ENCODE data around the gene C19orf47. TPM values are rescaled to one million over a fixed set of nuclear protein-coding genes. Genes with fewer than 3 reads are reported as not detected.
A peak's percentile ranks its signal among the peaks of the same experiment; 100 is the strongest.

C19orf47 gene
- total RNA-seq, 2 experiments from 2014 or later: 18.3 to 20.8 TPM

GRCh38 chr19:40281381-40282208 is 66.6 kb downstream of the C19orf47 start:
- POLR2A ChIA-PET: no interaction called here
- CTCF ChIA-PET: interaction anchor here (2.0 kb wide), 1 partner anchor 353 kb away, joined by 7 read pairs; no protein-coding TSS in a partner anchor
- Mint-ChIP-seq H3K27ac (no peak overlapping the region), H3K9me3 (no peaks in the 10 kb centered on the region), H3K4me1 (ENCODE audit: low read depth) (peaks cover 70% of the 10 kb centered on the region), H3K4me3 (no peak overlapping the region), H3K36me3 (no peaks in the 10 kb centered on the region), H3K27me3 (no peaks in the 10 kb centered on the region)
- intact Hi-C loops (cut with micrococcal nuclease): loop anchor here (10.0 kb wide), 2 partner anchors 137 to 287 kb away; partner anchors contain the start of gene ZNF546
- no peak for DNase-seq

- Mint-ChIP-seq H3K27me3 (no peaks in the 10 kb centered on the region), H3K27ac (peak overlapping the region; percentile 40), H3K4me3 (no peak overlapping the region), H3K4me1 (ENCODE audit: low read depth) (peaks cover 68% of the 10 kb centered on the region), H3K36me3 (no peaks in the 10 kb centered on the region), H3K9me3 (no peaks in the 10 kb centered on the region)
- ChIA-PET CTCF (interaction anchor here (0.7 kb wide), 1 partner anchor 141 kb away, joined by 3 read pairs; no protein-coding TSS in a partner anchor), POLR2A (no interaction called here)
- DNase-seq: no peak
- intact Hi-C loops (cut with micrococcal nuclease): loop anchor here (10.0 kb wide), 2 partner anchors 136 to 286 kb away; partner anchors contain the start of gene ZNF546
Measured at GRCh38 chr19:40280608-40281221, 67.5 kb downstream of the C19orf47 start.

DNA sequence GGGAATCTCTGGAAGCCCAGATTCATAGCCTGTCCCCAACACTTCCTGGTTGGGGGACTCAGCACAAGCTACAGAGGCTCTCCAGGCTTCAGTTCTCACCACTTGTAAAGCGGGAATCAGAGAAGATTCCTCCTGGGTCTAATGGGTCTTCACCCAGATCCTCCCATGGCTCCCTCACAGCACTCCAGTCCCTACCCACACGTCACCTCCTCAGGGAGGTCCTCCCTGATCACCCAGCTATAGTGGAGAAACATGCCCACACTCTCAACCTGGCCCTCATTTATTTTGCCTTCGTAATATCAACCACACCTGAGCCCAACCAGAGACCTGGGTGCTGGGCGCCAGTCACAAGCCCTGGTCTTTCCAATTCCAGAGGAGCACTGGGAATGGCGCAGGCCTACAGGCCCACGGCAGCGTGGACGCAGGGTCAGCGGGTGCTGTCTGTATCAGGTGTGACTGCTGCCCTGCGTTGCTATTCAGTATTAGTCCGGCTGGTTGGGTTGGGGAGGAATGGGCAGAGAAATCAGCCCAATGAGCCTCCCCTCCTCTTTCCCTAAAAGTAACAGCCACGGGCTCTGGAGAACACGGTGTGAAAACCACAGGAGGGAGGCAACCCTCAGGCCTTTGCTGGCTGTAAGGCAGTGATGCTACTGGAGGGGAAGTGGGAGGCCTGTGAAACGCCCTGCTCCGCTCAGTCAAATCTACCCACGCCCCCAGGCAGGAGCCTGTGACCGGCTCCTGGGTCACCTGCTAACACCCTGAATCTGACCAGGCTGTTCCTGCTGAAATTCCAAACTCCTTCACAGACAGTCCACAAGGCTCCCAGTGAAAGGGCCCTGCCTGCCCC is 68.2 kb downstream of the C19orf47 start:
- Mint-ChIP-seq H3K4me1 (ENCODE audit: low read depth) (peaks cover 71% of the 10 kb centered on the region), H3K36me3 (no peaks in the 10 kb centered on the region), H3K9me3 (no peaks in the 10 kb centered on the region), H3K27me3 (no peaks in the 10 kb centered on the region), H3K27ac (peak overlapping the region; percentile 40), H3K4me3 (no peak overlapping the region)
- intact Hi-C loops (cut with micrococcal nuclease): loop anchor here (10.0 kb wide), 2 partner anchors 135 to 285 kb away; partner anchors contain the start of gene ZNF546
- no peak for DNase-seq
- ChIA-PET POLR2A (no interaction called here), CTCF (no interaction called here)

- Mint-ChIP-seq H3K4me1 (ENCODE audit: low read depth) (peaks cover 75% of the 10 kb centered on the region), H3K9me3 (no peaks in the 10 kb centered on the region), H3K27ac (no peak overlapping the region), H3K27me3 (no peaks in the 10 kb centered on the region), H3K4me3 (no peak overlapping the region), H3K36me3 (no peaks in the 10 kb centered on the region)
- ChIA-PET CTCF (no interaction called here), POLR2A (no interaction called here)
- DNase-seq: no peak
- intact Hi-C loops (cut with micrococcal nuclease): no loop called here
Measured at GRCh38 chr19:40279120-40279551, 69.1 kb downstream of the C19orf47 start.

DNA sequence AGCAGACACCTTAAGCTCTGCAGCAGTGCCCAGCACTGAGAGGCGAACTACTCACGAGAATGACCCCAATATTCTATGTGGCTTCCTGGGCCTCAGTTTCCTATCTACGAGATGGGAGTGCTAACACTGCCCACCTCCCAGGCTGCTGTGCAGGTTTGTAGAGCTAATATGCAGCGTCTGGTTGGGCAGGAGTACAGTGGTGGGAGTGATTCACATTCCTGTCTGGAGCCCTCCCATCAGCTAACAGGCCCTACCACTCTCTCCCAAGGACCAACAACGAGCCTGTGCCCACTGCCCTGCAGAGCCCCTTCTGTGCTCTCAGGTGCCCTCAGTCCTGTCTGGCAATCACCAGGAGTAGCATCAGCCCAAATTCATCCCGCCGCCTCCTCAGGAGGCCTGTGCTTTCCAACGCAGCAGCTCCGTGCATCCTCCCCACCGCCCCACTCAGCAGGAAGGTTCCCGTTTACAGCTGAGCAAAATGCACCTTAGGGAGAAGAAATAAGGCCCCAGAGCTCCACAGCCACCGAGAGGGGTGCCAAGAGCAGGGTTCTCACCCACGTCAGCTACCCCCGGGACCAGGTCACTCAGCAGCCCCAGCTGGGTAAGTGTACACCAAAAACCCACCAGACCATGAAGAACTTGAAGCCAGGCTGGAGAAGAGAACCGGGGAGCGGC is 69.7 kb downstream of the C19orf47 start:
- H3K9me3 Mint-ChIP-seq: no peaks in the 10 kb centered on the region
- DNase-seq: no peak
- H3K27me3 Mint-ChIP-seq: no peaks in the 10 kb centered on the region
- CTCF ChIA-PET: no interaction called here
- H3K27ac Mint-ChIP-seq: no peak overlapping the region
- POLR2A ChIA-PET: no interaction called here
- H3K36me3 Mint-ChIP-seq: no peaks in the 10 kb centered on the region
- H3K4me1 Mint-ChIP-seq (ENCODE audit: low read depth): peaks cover 75% of the 10 kb centered on the region
- intact Hi-C loops (cut with micrococcal nuclease): no loop called here
- no peak overlapping the region for H3K4me3 Mint-ChIP-seq

DNA sequence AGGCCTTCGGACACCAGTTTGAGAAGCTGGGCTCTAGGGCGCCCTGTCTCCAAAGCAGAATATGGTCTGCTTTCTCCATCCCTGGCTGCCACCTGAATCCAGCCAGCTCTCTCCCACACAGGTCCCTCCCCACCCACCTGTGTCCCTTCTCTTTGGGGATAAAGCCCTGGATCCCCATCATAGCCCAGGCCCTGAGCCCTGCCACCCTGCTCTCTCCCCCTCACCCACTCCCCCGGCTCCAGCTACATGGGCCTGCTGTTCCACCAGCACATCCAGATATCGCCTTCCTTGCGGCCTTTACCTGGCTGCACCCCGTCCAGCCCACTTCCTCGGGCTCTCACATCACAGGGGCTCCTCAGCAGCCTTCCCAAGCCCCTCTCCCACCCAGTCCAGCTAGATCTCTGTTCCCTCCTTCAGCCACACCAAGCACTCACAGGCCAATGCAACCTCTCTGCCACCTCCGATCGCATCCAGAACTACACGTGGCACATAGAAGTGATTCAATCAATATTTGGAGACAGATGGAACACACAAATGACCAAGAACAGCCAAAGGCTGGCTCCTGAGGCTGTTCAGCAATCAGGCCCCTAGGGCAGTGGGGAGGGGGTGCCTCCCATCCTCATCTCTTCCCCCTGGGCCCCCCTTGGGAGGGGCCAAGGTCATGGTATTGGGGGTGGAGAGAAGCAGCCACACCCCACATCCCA is 70.7 kb downstream of the C19orf47 start:
- Mint-ChIP-seq H3K36me3 (no peaks in the 10 kb centered on the region), H3K27me3 (no peaks in the 10 kb centered on the region), H3K27ac (peak overlapping the region; percentile 4), H3K4me1 (ENCODE audit: low read depth) (peaks cover 69% of the 10 kb centered on the region), H3K4me3 (no peak overlapping the region), H3K9me3 (no peaks in the 10 kb centered on the region)
- CTCF ChIA-PET: no interaction called here
- intact Hi-C loops (cut with micrococcal nuclease): no loop called here
- POLR2A ChIA-PET: no interaction called here
- DNase-seq: no peak

DNA sequence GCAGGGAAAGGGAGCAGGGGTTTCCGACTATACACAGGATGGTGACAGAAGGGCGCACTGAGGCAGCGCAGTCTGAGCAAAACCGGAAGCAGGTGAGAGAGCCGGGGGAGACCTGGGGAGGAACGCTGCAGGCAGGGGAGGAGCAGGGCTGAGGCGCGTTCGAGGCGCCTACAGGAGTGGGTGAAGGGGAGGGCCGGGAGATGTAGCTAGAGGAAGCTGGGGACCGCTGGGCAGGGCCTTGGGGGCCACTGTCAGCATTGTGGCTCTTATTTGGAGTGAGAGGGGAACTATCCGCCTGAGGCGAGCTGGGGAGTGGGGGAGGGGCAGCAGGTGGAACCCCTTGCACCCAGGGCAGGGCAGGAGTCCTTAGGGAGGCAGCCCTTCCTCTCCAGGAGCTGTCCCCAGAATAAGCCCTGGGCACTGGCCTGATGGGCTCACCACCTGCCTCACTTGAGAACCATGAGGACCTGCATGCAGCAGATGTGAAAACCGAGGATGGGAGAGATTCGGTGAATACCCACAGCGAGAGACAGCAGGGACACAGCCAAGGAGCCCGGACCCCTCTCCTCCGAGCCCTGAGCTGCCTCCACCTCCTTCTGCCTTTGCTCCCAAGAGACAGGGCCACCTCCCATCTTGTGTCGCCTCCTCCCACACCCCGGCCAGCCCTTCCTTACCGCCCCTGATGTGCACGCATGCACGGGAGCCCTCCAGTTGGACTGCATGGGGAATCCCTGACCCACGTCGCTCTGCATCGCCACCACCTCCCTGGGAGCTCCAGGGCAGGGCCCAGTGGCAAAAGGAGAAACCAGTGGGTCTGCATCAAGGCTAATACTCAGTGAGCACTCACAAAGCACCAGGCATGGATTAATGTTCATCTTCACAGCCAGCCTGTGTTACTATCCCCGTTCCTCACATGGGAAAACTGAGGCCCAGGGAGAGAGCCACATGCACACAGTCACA is 73.3 kb downstream of the C19orf47 start:
- Mint-ChIP-seq H3K27ac (peak overlapping the region; percentile 25), H3K4me1 (ENCODE audit: low read depth) (peaks cover 56% of the 10 kb centered on the region), H3K4me3 (no peak overlapping the region), H3K27me3 (no peaks in the 10 kb centered on the region), H3K9me3 (no peaks in the 10 kb centered on the region), H3K36me3 (no peaks in the 10 kb centered on the region)
- intact Hi-C loops (cut with micrococcal nuclease): no loop called here
- POLR2A ChIA-PET: no interaction called here
- CTCF ChIA-PET: interaction anchor here (1.6 kb wide), 1 partner anchor 135 kb away, joined by 7 read pairs; no protein-coding TSS in a partner anchor
- DNase-seq: peak; percentile 54

DNA sequence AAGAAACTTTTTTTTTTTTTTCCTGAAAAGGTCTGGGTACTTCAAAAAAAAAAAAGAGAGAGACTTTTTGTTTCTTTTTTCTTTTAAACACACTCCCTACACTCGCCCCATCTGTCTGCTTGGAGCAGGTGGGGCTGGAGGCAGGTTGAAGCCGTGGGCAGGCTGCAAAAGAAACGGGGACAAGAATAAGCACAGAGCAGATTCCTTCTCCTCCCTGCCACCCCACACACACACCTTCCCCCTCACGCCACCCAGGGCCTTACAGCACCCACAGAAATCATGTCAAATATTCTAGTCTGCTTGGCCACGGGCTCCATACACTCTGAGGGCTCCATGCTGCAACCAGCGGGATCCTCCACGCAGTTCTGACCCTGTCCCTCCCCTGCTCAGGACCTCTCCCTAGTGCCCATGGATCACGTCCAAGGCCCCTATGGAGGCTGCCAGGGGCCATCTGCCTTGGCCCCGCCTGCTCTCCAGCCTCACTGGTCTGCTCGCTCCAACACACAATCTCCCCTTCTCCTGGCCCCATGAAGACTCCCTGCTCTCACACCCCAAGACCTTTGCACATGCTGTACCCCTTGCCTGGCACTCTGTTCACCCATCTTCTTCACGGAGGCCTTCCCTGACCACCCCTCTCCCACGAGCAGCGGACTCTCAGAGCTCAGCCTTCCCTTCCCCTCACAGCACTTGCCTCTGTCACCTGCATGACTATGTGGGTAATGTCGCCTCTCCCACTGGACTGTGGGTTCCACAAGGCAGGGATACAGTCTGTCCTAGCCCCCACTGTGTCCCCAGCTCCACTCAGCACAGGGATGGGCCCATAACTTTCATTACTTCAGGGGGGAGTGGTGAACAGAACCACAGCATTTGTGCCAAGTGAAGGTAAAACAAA is 74.5 kb downstream of the C19orf47 start:
- H3K9me3 Mint-ChIP-seq: no peaks in the 10 kb centered on the region
- DNase-seq: no peak
- intact Hi-C loops (cut with micrococcal nuclease): no loop called here
- H3K4me3 Mint-ChIP-seq: no peak overlapping the region
- no peak overlapping the region for H3K27ac Mint-ChIP-seq
- no peaks in the 10 kb centered on the region for H3K36me3 Mint-ChIP-seq
- H3K4me1 Mint-ChIP-seq (ENCODE audit: low read depth): peaks cover 61% of the 10 kb centered on the region
- no peaks in the 10 kb centered on the region for H3K27me3 Mint-ChIP-seq
- ChIA-PET POLR2A (no interaction called here), CTCF (no interaction called here)

GRCh38 chr19:40272261-40272660 is 75.9 kb downstream of the C19orf47 start:
- ChIA-PET POLR2A (no interaction called here), CTCF (no interaction called here)
- Mint-ChIP-seq H3K27ac (no peak overlapping the region), H3K4me3 (no peak overlapping the region), H3K27me3 (no peaks in the 10 kb centered on the region), H3K9me3 (no peaks in the 10 kb centered on the region), H3K4me1 (ENCODE audit: low read depth) (peaks cover 52% of the 10 kb centered on the region), H3K36me3 (no peaks in the 10 kb centered on the region)
- intact Hi-C loops (cut with micrococcal nuclease): no loop called here
- DNase-seq: no peak

- H3K9me3 Mint-ChIP-seq: no peaks in the 10 kb centered on the region
- ChIA-PET CTCF (no interaction called here), POLR2A (no interaction called here)
- no peaks in the 10 kb centered on the region for H3K27me3 Mint-ChIP-seq
- peaks cover 50% of the 10 kb centered on the region for H3K4me1 Mint-ChIP-seq (ENCODE audit: low read depth)
- H3K4me3 Mint-ChIP-seq: no peak overlapping the region
- no peak for DNase-seq
- intact Hi-C loops (cut with micrococcal nuclease): no loop called here
- H3K27ac Mint-ChIP-seq: no peak overlapping the region
- H3K36me3 Mint-ChIP-seq: no peaks in the 10 kb centered on the region
Measured at GRCh38 chr19:40271706-40272105, 76.5 kb downstream of the C19orf47 start.

Measured in activated CD4-positive, alpha-beta memory T cell treated with anti-CD3 and anti-CD28 coated beads for 36 hours (primary cell).